A549 (cell line): ENCODE measurements around the gene LCNL1. TPM values are rescaled to one million over a fixed set of nuclear protein-coding genes. Genes with fewer than 3 reads are reported as not detected.

Experiments used
- ATAC-seq, 2 experiments: fragments of 200-7000 bp in 1 of 2; fragments of >200 bp in 1 of 2; cut with Nextera tagmentation in 1 of 2; cut with Tn5 transposase in 1 of 2; 3 replicates each; pipeline versions ENCODE4 v1.8.0 to v1.9.1; 2018 to 2020; ENCODE audit warnings: mild to moderate bottlenecking in 1 of 2, moderate library complexity in 1 of 2
- CTCF ChIA-PET: fragments of 300-600 bp; sonication (Branson Sonifier 250); formaldehyde crosslinking; extraction: SDS; loops from one replicate; lab custom pipeline; 2021; ENCODE audit warnings: antibody characterized with exemption, inconsistent platforms; lab: Yijun Ruan, JAX
- POLR2A ChIA-PET: fragments of 350-600 bp; formaldehyde crosslinking; extraction: SDS; loops from one replicate; lab custom pipeline; 2021; ENCODE audit warnings: antibody characterized with exemption, inconsistent platforms; lab: Yijun Ruan, JAX
- DNase-seq, 2 experiments: peaks; one replicate each; pipeline versions ENCODE4 v3.0.0 to v3.0.0-alpha.2; 2011 to 2016; ENCODE audit warnings: low read depth in 1 of 2, low spot score in 1 of 2
- FAIRE-seq: peaks from 2 replicates; lab custom pipeline; 2011; peaks lifted over from hg19 to GRCh38; lab: Jason Lieb, UNC
- H3K27ac ChIP-seq, 2 experiments: fragments of >200 bp; sonication (Bioruptor Twin); formaldehyde crosslinking; 3 replicates each; pipeline ENCODE4 v1.5.1; 2016 to 2017
- H3K4me1 ChIP-seq: fragments of >200 bp; sonication (Bioruptor Twin); formaldehyde crosslinking; 3 replicates; pipeline ENCODE4 v1.6.1; 2016
- H3K4me2 ChIP-seq: fragments of >200 bp; sonication (Bioruptor Twin); formaldehyde crosslinking; 3 replicates; pipeline ENCODE4 v1.6.1; 2016
- H3K4me3 ChIP-seq: fragments of >200 bp; sonication (Bioruptor Twin); formaldehyde crosslinking; 3 replicates; pipeline ENCODE4 v1.5.1; 2016
- H3K9me3 ChIP-seq: fragments of >200 bp; sonication (Bioruptor Twin); formaldehyde crosslinking; 3 replicates; pipeline ENCODE4 v1.6.1; 2016
- BCL3 ChIP-seq: fragments of >200 bp; sonication (Bioruptor Twin); formaldehyde crosslinking; IDR thresholded peaks from 3 replicates; pipeline ENCODE4 v1.6.1; 2016
- CBX2 ChIP-seq: fragments of 200-600 bp; sonication (generic); IDR thresholded peaks from 2 replicates; pipeline ENCODE4 v1.6.1; 2016; ENCODE audit warnings: low read depth, mild to moderate bottlenecking, borderline replicate concordance
- CHD4 ChIP-seq: fragments of 200-600 bp; sonication (generic); IDR thresholded peaks from 2 replicates; pipeline ENCODE4 v1.6.1; 2016; ENCODE audit warnings: antibody characterized with exemption, mild to moderate bottlenecking, borderline replicate concordance
- FOSB ChIP-seq: fragments of 250-450 bp; sonication (Bioruptor Pico); IDR thresholded peaks from 2 replicates; pipeline ENCODE4 v1.5.0; 2020; ENCODE audit warnings: mild to moderate bottlenecking, moderate library complexity
- FOSL2 ChIP-seq, 2 experiments: fragments of 450-650 bp in 1 of 2; fragments of >200 bp in 1 of 2; sonication (Bioruptor Twin) in 1 of 2; formaldehyde crosslinking; IDR thresholded peaks; 2 replicates each; pipeline versions ENCODE4 v1.5.0 to v1.6.1; 2016 to 2020; ENCODE audit warnings: mild to moderate bottlenecking in 1 of 2, moderate library complexity in 1 of 2
- GATA3 ChIP-seq: IDR thresholded peaks from 2 replicates; pipeline ENCODE4 v1.6.1; 2012; ENCODE audit warnings: borderline replicate concordance
- HMGXB4 ChIP-seq: fragments of 250-450 bp; sonication (Bioruptor Pico); IDR thresholded peaks from 2 replicates; pipeline ENCODE4 v1.5.0; 2021; ENCODE audit warnings: mild to moderate bottlenecking, moderate library complexity, borderline replicate concordance
- JUN ChIP-seq, 2 experiments: fragments of >200 bp; sonication (Bioruptor Twin); formaldehyde crosslinking; IDR thresholded peaks; 2 replicates in 1 of 2; 3 replicates in 1 of 2; pipeline ENCODE4 v1.6.1; 2016 to 2017
- KDM5A ChIP-seq: fragments of 200-600 bp; sonication (generic); IDR thresholded peaks from 2 replicates; pipeline ENCODE4 v1.6.1; 2016; ENCODE audit warnings: antibody characterized with exemption, mild to moderate bottlenecking
- MAX ChIP-seq: IDR thresholded peaks from 2 replicates; pipeline ENCODE4 v1.6.1; 2012
- MAZ ChIP-seq: fragments of 150-350 bp; IDR thresholded peaks from 2 replicates; pipeline ENCODE4 v1.6.1; 2014; ENCODE audit warnings: antibody characterized with exemption, low read depth, low read length, borderline replicate concordance
- MYC ChIP-seq: IDR thresholded peaks from 2 replicates; pipeline ENCODE4 v1.6.1; 2012; ENCODE audit warnings: mild to moderate bottlenecking, inconsistent platforms, low read length, improper control_type of control experiment, borderline replicate concordance
- PBX3 ChIP-seq: IDR thresholded peaks from 2 replicates; pipeline ENCODE4 v1.6.1; 2012
- POLR2A ChIP-seq: IDR thresholded peaks from 2 replicates; pipeline ENCODE4 v1.6.1; 2012; ENCODE audit warnings: mild to moderate bottlenecking, low read length
- POLR2AphosphoS2 ChIP-seq: conservative IDR thresholded peaks from 2 replicates; pipeline ENCODE4 v1.6.1; 2012; ENCODE audit warnings: low read length, improper control_type of control experiment, inconsistent platforms
- RNF2 ChIP-seq: fragments of 200-600 bp; sonication (generic); IDR thresholded peaks from 2 replicates; pipeline ENCODE4 v1.6.1; 2016; ENCODE audit warnings: low read depth, mild to moderate bottlenecking, antibody characterized with exemption, moderate library complexity, borderline replicate concordance
- ZC3H11A ChIP-seq: fragments of 450-650 bp; IDR thresholded peaks from 2 replicates; pipeline ENCODE4 v1.6.1; 2014; ENCODE audit warnings: antibody characterized with exemption, mild to moderate bottlenecking
- ZSCAN20 ChIP-seq: fragments of 250-450 bp; sonication (Bioruptor Pico); IDR thresholded peaks from 2 replicates; pipeline ENCODE4 v1.8.0; 2022; ENCODE audit warnings: mild to moderate bottlenecking, moderate library complexity
- WGBS: methylation state at CpG from one replicate; pipeline ENCODE4 v1.1.6; 2017; ENCODE audit errors: missing lambda C conversion rate; 5-methylcytosine and 5-hydroxymethylcytosine counted together
- polyA plus RNA-seq, 4 experiments: library from polyadenylated mRNA; depleted of rRNA in 3 of 4; stranded (reverse); fragments of >200 nt; fragmentation: RNase III in 1 of 4; extraction: RNeasy Plus Mini Kit Qiagen cat#74134 plus additional on column Dnase treatment in 1 of 4; gene quantifications; 2 replicates in 3 of 4; 3 replicates in 1 of 4; pipeline ENCODE4 v1.2.3, GENCODE V29; 2011 to 2017
- TF ChIP-seq, protein P1 (sequence below): fragments of 150-350 bp; IDR thresholded peaks from 2 replicates; pipeline ENCODE4 v1.6.1; 2014; ENCODE audit warnings: low read depth, mild to moderate bottlenecking, low read length
- TF ChIP-seq, protein P2 (sequence below): IDR thresholded peaks from 2 replicates; pipeline ENCODE4 v1.6.1; 2012; ENCODE audit warnings: low read depth, borderline replicate concordance

LCNL1 gene
- polyA plus RNA-seq, 2 of the 4 experiments (the other 2 are of a cell fraction): 0.08 to 0.19 TPM

DNA sequence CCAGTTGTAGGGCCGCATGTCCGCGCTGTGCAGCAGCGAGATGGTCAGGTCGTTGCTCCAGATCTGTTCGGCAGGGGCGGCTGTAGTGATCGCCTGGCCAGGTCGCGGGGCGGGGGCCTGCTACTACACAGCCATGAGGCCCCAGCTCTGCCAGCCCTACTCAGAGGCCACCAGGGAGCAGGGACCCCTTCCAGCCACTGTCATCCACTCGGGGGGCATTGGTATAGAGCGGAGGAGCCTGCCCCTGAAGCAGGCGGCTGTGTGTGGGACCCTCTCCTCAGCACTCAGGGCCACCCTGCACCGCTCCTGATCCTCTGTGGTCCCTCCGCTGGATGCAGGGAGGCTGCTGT lies 39.9 kb upstream of the LCNL1 start:
- FAIRE-seq: no peak

DNA sequence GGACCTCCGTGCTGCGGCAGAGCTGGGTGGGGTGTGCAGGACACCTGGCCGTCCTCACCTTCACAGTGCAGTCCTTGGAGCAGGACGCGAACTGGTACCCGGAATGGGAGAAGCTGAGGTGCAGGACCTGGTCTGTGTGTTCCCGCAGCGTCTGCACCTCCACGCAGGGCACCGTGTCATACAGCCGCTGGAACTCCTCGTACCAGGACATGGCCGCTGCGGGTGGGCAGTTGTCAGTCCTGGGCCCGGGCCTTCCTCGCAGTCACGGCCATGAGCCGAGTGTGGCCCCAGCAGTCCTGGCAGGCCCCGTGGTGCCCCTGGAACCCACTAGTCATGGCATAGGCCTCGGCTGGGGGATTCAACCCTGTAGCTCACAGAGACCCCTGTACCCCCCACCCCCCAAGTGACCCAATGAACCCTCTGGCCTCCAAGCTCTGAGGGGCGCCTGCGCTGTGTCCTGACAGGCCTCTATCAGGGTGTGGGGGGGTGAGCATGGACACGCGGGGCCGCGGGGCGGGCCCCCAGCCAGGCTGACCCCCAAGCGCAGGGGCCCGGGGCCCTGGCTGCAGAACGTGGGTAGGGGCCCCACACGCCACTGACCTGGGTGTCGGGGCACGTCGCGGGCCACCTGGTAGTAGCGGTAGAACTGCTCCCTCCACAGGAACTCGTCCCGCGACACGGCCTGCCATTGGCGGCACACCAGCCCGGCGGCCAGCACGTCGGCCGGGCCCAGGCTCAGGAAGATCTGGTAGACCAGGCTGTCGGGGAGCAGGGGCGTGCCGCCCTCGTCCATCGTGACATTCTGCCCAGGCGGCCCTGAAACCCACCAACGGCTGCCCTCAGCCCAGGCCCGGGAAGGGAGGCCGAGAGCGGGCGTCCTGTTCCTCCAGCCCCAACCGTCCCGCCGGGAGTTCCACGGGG lies 39.2 kb upstream of the LCNL1 start:
- Histone ChIP-seq H3K9me3 (no peaks in the 10 kb centered on the region), H3K4me1 (peaks cover 29% of the 10 kb centered on the region), H3K4me3 (peak overlapping the region; percentile 78), H3K4me2 (peak overlapping the region; percentile 96)
- 27% methylated on average over 13 of the region's 61 CpGs for WGBS
- ChIA-PET CTCF (interaction anchor here (0.8 to 11.3 kb wide), 19 partner anchors 9 to 124 kb away, joined by 3 to 282 read pairs (median 5); partner anchors contain the start of genes ABCA2, AJM1, FUT7 and PTGDS), POLR2A (interaction anchor here (1.7 kb wide), 1 partner anchor 42 kb away, joined by 10 read pairs; no protein-coding TSS in a partner anchor)
- FAIRE-seq (no peak), ATAC-seq (peak; percentile 20 to 34), DNase-seq (peak in 1 of 2 experiments; percentile 50)
- TF ChIP-seq BCL3 (no peak), PBX3 (peak; percentile 40; the same call in 1 of the 2 replicates), HMGXB4 (no peak), GATA3 (peak; percentile 9; the same call in 1 of the 2 replicates), MAZ (no peak), CBX2 (no peak), POLR2A (no peak), FOSB (no peak), KDM5A (no peak), RNF2 (no peak), POLR2AphosphoS2 (0 out of 2 replicates have a peak, but pooled peaks have one; percentile 49), CHD4 (no peak), FOSL2 (IDR thresholded peaks at IDR 0.05) (no peak), FOSL2 (CRISPR knock-in tag; IDR thresholded peaks at IDR 0.05) (no peak), ZC3H11A (no peak), JUN (IDR thresholded peaks at IDR 0.05) (no peak), ZSCAN20 (no peak), MYC (no peak), MAX (peak; percentile 61; the same call in 1 of the 2 replicates)
- TF ChIP-seq, protein P1, sequence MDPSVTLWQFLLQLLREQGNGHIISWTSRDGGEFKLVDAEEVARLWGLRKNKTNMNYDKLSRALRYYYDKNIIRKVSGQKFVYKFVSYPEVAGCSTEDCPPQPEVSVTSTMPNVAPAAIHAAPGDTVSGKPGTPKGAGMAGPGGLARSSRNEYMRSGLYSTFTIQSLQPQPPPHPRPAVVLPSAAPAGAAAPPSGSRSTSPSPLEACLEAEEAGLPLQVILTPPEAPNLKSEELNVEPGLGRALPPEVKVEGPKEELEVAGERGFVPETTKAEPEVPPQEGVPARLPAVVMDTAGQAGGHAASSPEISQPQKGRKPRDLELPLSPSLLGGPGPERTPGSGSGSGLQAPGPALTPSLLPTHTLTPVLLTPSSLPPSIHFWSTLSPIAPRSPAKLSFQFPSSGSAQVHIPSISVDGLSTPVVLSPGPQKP: no peak
- TF ChIP-seq, protein P2, sequence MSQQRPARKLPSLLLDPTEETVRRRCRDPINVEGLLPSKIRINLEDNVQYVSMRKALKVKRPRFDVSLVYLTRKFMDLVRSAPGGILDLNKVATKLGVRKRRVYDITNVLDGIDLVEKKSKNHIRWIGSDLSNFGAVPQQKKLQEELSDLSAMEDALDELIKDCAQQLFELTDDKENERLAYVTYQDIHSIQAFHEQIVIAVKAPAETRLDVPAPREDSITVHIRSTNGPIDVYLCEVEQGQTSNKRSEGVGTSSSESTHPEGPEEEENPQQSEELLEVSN: 0 out of 2 replicates have a peak, but pooled peaks have one; percentile 30
- TF ChIP-seq, all 56 proteins: peak for 5
- peak overlapping the region; percentile 98 to 99 for H3K27ac ChIP-seq

More for the DNA sequence above, 39.9 kb upstream of the LCNL1 start:
- ChIA-PET POLR2A (interaction anchor here (1.7 kb wide), 1 partner anchor 41 kb away, joined by 10 read pairs; no protein-coding TSS in a partner anchor), CTCF (interaction anchor here (0.5 to 2.5 kb wide), 4 partner anchors 59 to 125 kb away, joined by 3 to 11 read pairs (median 4); no protein-coding TSS in a partner anchor)
- 96% methylated on average over 13 of the region's 16 CpGs for WGBS
- peaks cover 22% of the 10 kb centered on the region for H3K4me1 ChIP-seq
- no peak for ATAC-seq
- peak overlapping the region in 1 of 2 experiments; percentile 98; a peak in 4 of 6 replicates for H3K27ac ChIP-seq
- peak overlapping the region; percentile 78 for H3K4me3 ChIP-seq
- no peaks in the 10 kb centered on the region for H3K9me3 ChIP-seq
- TF ChIP-seq PBX3 (0 out of 2 replicates have a peak, but pooled peaks have one; percentile 9), MYC (no peak)
- peak overlapping the region; percentile 96 for H3K4me2 ChIP-seq
- DNase-seq: no peak
